K562 (cell line): ENCODE measurements around the gene SRBD1.

Experiments
- ARID2 ChIP-seq: fragments of 450-650 bp; IDR thresholded peaks from 2 replicates; pipeline ENCODE4 v1.6.1; 2017; ENCODE audit warnings: antibody characterized with exemption, mild to moderate bottlenecking
- ATF2 ChIP-seq: sonication (generic); formaldehyde crosslinking; IDR thresholded peaks from 2 replicates; pipeline ENCODE4 v1.8.1; 2022; ENCODE audit warnings: missing genetic modification reagents
- CTCF ChIP-seq, 3 experiments: IDR thresholded peaks in 2 of 3; conservative IDR thresholded peaks in 1 of 3; 2 replicates each; pipeline ENCODE4 v1.5.1; 2011 to 2012; ENCODE audit warnings: low read length in 3 of 3, mild to moderate bottlenecking in 3 of 3, control low read depth in 2 of 3, improper control_type of control experiment in 1 of 3, inconsistent platforms in 1 of 3, low read depth in 1 of 3, mixed read lengths in 1 of 3, moderate library complexity in 1 of 3; ENCODE audit not compliant: insufficient read depth in 2 of 3
- DPF2 ChIP-seq: fragments of 450-650 bp; IDR thresholded peaks from 2 replicates; pipeline ENCODE4 v1.6.1; 2016
- ETV6 ChIP-seq, 3 experiments: fragments of 150-350 bp in 1 of 3; sonication (generic) in 1 of 3; formaldehyde crosslinking in 1 of 3; IDR thresholded peaks; 2 replicates each; pipeline versions ENCODE4 v1.6.1 to v1.8.0; 2014 to 2022; ENCODE audit warnings: borderline replicate concordance in 2 of 3, low read depth in 2 of 3, antibody characterized with exemption in 1 of 3, low read length in 1 of 3, mild to moderate bottlenecking in 1 of 3, missing genetic modification reagents in 1 of 3
- HDAC2 ChIP-seq: fragments of 450-650 bp; IDR thresholded peaks from 2 replicates; pipeline ENCODE4 v1.6.1; 2016; ENCODE audit warnings: mild to moderate bottlenecking
- MAX ChIP-seq: sonication (generic); formaldehyde crosslinking; IDR thresholded peaks from 2 replicates; pipeline ENCODE4 v1.9.0; 2022; ENCODE audit warnings: mild to moderate bottlenecking, missing genetic modification reagents
- MYNN ChIP-seq, 2 experiments: sonication (generic); formaldehyde crosslinking in 1 of 2; IDR thresholded peaks; 2 replicates each; pipeline versions ENCODE4 v1.5.0 to v1.6.1; 2016 to 2020; ENCODE audit warnings: antibody characterized with exemption in 1 of 2, missing genetic modification reagents in 1 of 2
- POLR2A ChIP-seq: fragments of 450-650 bp; conservative IDR thresholded peaks from 2 replicates; pipeline ENCODE4 v1.6.1; 2016
- RERE ChIP-seq: sonication (generic); formaldehyde crosslinking; IDR thresholded peaks from 2 replicates; pipeline ENCODE4 v1.8.0; 2023; ENCODE audit warnings: missing genetic modification reagents, mild to moderate bottlenecking, borderline replicate concordance
- TARDBP ChIP-seq: fragments of 450-650 bp; IDR thresholded peaks from 2 replicates; pipeline ENCODE4 v1.6.1; 2016

GRCh38 chr2:45404807-45405297, 206.2 kb downstream of the SRBD1 start:
- TF ChIP-seq RERE (CRISPR knock-in tag) (no peak), ARID2 (no peak), HDAC2 (no peak), POLR2A (no peak), ATF2 (CRISPR knock-in tag) (no peak), CTCF (IDR thresholded peaks at IDR 0.05 in 2 of 3, conservative IDR thresholded peaks at IDR 0.05 in 1 of 3; ENCODE audit: insufficient read depth in 2 of 3, low read depth in 1 of 3, low read length in 3 of 3) (no peak), MYNN (IDR thresholded peaks at IDR 0.05) (no peak), MYNN (CRISPR knock-in tag; IDR thresholded peaks at IDR 0.05) (no peak), MAX (CRISPR knock-in tag) (no peak), ETV6 (IDR thresholded peaks at IDR 0.05; ENCODE audit: borderline replicate concordance in 1 of 2, low read depth in 2 of 2, low read length in 1 of 2) (no peak), ETV6 (CRISPR knock-in tag; IDR thresholded peaks at IDR 0.05; ENCODE audit: borderline replicate concordance) (no peak), DPF2 (no peak), TARDBP (no peak)
